ENCODE results near the gene SND1. TPM values are rescaled to one million over a fixed set of nuclear protein-coding genes. Genes with fewer than 3 reads are reported as not detected.

Gene SND1
- total and polyA plus RNA-seq, 2 donors, result 55.1 to 104 TPM

DNA sequence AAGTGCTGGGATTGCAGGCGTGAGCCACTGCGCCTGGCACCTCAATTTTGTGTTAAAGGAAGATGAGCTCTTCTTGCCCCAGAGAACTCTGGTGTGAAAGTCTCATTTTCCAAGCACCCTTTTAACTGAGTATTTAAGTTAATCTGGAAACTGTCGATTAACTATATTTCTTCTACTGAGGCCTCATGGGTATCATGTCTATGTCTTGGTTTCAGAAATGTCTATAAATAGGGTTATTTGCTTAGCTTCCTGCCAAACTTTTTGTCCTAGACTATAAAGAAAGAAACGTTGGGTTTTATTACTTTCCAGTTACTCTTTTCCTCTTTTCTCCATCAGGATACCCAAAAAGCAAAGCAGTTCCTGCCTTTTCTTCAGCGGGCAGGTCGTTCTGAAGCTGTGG lies 276.9 kb downstream of the SND1 start:
- H3K4me3 ChIP-seq (ENCODE audit: low read length in 2 of 2), result no peak overlapping the region
- H3K27ac ChIP-seq (ENCODE audit: low read depth in 1 of 2, low read length in 1 of 2), result no peak overlapping the region
- WGBS, result 94% methylated on average over 6 of the region's 6 CpGs
- H3K36me3 ChIP-seq (ENCODE audit: control insufficient read depth in 2 of 2, insufficient read depth in 2 of 2, low read length in 1 of 2), result peaks cover 13 to 21% of the 10 kb centered on the region in 2 donors
- H3K27me3 ChIP-seq (ENCODE audit: control insufficient read depth in 2 of 2, insufficient read depth in 1 of 2, low read length in 1 of 2), result no peaks in the 10 kb centered on the region
- no peaks in the 10 kb centered on the region for H3K4me1 ChIP-seq (ENCODE audit: control insufficient read depth in 2 of 2, insufficient read depth in 2 of 2, low read length in 2 of 2)
- no peak for DNase-seq (ENCODE audit: low read depth in 6 of 9, low spot score in 9 of 9)
- no peaks in the 10 kb centered on the region for H3K9me3 ChIP-seq (ENCODE audit: control insufficient read depth in 2 of 2, insufficient read depth in 1 of 2, low read length in 1 of 2)

DNA sequence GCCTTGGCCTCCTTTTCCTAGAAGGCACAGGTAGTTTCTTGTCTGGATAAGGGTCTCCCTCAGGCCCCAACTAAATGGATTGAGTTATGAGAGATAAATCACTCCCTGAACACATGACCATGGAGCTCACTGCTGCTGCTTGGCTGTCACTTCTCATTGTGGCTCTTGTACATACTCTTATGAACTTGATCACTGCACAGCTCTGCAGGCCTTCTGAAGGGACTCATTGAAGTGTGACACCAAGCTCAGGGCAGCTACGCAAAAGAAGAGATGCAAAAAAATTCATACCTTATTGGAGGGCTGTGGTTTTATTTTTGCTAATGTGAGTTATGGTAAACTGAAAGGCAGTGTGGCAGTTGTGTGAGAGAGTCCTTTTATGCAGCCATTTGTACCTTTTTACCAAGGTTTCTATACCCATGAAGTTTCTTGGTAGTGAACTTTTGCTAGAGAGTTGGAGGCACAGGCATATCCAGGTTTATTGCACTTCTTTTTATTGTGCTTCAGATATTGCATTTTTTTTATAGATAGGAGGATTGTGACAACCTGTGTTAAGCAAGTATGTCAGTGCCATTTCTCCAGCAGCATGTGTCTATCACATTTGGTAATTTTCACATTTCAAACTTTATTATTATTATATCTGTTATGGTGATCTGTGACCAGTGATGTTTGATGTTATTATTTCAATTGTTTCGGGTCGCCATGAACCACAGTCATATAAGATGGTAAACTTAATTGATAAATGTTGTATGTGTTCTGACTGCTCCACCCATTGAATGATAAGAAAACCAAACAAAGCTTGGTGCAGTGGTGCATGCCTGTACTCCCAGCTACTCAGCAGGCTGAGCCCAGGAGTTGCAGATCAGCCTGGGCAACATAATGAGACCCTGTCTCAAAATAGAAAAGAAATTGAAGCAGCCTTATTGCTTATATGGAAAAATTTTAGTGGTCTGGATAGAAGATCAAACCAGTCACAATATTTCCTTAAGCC lies 278.6 kb downstream of the SND1 start:
- DNase-seq (ENCODE audit: low read depth in 6 of 9, low spot score in 9 of 9), result no peak

DNA sequence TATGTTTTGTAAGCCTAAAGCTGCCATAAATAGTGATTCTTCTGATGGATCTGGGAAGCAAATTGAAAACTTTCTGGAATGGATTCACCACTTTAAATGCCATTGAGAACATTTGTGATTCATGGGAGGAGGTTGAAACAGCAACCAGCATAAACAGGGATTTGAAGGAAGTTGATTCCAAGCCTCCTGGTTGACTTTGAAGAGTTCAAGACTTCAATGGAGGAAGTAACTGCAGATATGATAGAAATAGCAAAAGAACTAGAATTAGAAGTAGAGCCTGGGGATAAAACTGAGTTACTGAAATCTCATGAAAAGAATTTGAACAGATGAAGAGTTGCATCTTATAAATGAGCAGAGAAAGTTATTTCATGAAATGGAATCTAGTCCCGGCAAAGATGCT lies 280.1 kb downstream of the SND1 start:
- DNase-seq (ENCODE audit: low read depth in 6 of 9, low spot score in 9 of 9), result no peak
- H3K27me3 ChIP-seq (ENCODE audit: control insufficient read depth in 2 of 2, insufficient read depth in 1 of 2, low read length in 1 of 2), result no peaks in the 10 kb centered on the region
- H3K36me3 ChIP-seq (ENCODE audit: control insufficient read depth in 2 of 2, insufficient read depth in 2 of 2, low read length in 1 of 2), result peaks cover 13 to 21% of the 10 kb centered on the region in 2 donors
- 94% methylated on average over 1 of the region's 1 CpG for WGBS
- no peak overlapping the region for H3K27ac ChIP-seq (ENCODE audit: low read depth in 1 of 2, low read length in 1 of 2)
- H3K4me3 ChIP-seq (ENCODE audit: low read length in 2 of 2), result no peak overlapping the region
- no peaks in the 10 kb centered on the region for H3K4me1 ChIP-seq (ENCODE audit: control insufficient read depth in 2 of 2, insufficient read depth in 2 of 2, low read length in 2 of 2)
- no peaks in the 10 kb centered on the region for H3K9me3 ChIP-seq (ENCODE audit: control insufficient read depth in 2 of 2, insufficient read depth in 1 of 2, low read length in 1 of 2)

More for the DNA sequence above, 278.6 kb downstream of the SND1 start:
- H3K27ac ChIP-seq (ENCODE audit: low read depth in 1 of 2, low read length in 1 of 2), result no peak overlapping the region
- no peaks in the 10 kb centered on the region for H3K27me3 ChIP-seq (ENCODE audit: control insufficient read depth in 2 of 2, insufficient read depth in 1 of 2, low read length in 1 of 2)
- no peaks in the 10 kb centered on the region for H3K4me1 ChIP-seq (ENCODE audit: control insufficient read depth in 2 of 2, insufficient read depth in 2 of 2, low read length in 2 of 2)
- no peak overlapping the region for H3K4me3 ChIP-seq (ENCODE audit: low read length in 2 of 2)
- WGBS, result 99% methylated on average over 3 of the region's 3 CpGs
- peaks cover 13 to 21% of the 10 kb centered on the region in 2 donors for H3K36me3 ChIP-seq (ENCODE audit: control insufficient read depth in 2 of 2, insufficient read depth in 2 of 2, low read length in 1 of 2)
- H3K9me3 ChIP-seq (ENCODE audit: control insufficient read depth in 2 of 2, insufficient read depth in 1 of 2, low read length in 1 of 2), result no peaks in the 10 kb centered on the region

GRCh38 chr7:127932496-127932895 lies 280.5 kb downstream of the SND1 start:
- DNase-seq (ENCODE audit: low read depth in 6 of 9, low spot score in 9 of 9), result no peak
- 99% methylated on average over 1 of the region's 1 CpG for WGBS
- peaks cover 13 to 21% of the 10 kb centered on the region in 2 donors for H3K36me3 ChIP-seq (ENCODE audit: control insufficient read depth in 2 of 2, insufficient read depth in 2 of 2, low read length in 1 of 2)
- no peak overlapping the region for H3K4me3 ChIP-seq (ENCODE audit: low read length in 2 of 2)
- no peaks in the 10 kb centered on the region for H3K9me3 ChIP-seq (ENCODE audit: control insufficient read depth in 2 of 2, insufficient read depth in 1 of 2, low read length in 1 of 2)
- no peaks in the 10 kb centered on the region for H3K4me1 ChIP-seq (ENCODE audit: control insufficient read depth in 2 of 2, insufficient read depth in 2 of 2, low read length in 2 of 2)
- no peaks in the 10 kb centered on the region for H3K27me3 ChIP-seq (ENCODE audit: control insufficient read depth in 2 of 2, insufficient read depth in 1 of 2, low read length in 1 of 2)
- no peak overlapping the region for H3K27ac ChIP-seq (ENCODE audit: low read depth in 1 of 2, low read length in 1 of 2)

DNA sequence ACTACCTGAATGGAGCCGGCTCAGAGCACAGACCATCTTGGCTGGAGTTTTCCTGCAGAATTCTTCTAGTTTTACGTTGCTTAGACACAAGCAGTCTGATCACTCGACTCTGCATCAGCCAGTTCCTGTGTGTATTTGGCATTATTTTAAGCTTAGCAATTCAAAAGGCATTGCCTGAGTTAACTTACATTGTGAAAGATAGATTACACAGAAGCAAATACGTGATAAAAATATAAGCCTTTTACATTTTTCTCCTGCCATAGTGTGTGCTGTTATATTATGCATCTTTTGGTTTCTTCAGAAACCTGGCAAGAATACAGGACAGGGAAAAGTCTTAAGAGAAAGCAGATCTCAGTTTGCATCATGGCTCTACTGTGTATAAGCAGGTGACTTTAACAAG lies 281.2 kb downstream of the SND1 start:
- 96% methylated on average over 4 of the region's 4 CpGs for WGBS
- DNase-seq (ENCODE audit: low read depth in 6 of 9, low spot score in 9 of 9), result no peak

DNA sequence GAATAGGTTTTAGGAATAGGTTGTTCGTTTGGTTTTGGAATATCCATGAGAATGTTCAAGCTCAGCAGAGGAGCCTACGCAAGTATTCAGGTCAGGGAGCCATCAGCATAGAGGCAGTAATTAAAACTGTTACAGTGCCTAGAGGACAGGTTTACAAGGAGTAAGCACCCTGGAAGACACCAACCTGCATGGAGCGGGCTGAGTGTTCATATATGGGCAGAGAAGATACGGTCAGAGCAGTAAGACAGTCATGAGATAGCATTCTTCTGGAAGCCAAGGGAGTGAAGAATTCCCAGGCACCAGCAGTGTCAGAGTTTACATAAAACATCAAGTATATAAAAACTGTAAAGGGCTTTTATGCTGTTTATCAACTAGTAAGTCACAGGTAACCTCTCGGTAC lies 282.7 kb downstream of the SND1 start:
- DNase-seq (ENCODE audit: low read depth in 6 of 9, low spot score in 9 of 9), result no peak
- Histone ChIP-seq H3K27me3 (ENCODE audit: control insufficient read depth in 2 of 2, insufficient read depth in 1 of 2, low read length in 1 of 2) (no peaks in the 10 kb centered on the region), H3K4me1 (ENCODE audit: control insufficient read depth in 2 of 2, insufficient read depth in 2 of 2, low read length in 2 of 2) (no peaks in the 10 kb centered on the region), H3K4me3 (ENCODE audit: low read length in 2 of 2) (no peak overlapping the region), H3K36me3 (ENCODE audit: control insufficient read depth in 2 of 2, insufficient read depth in 2 of 2, low read length in 1 of 2) (peaks cover 10 to 15% of the 10 kb centered on the region in 2 donors), H3K27ac (ENCODE audit: low read depth in 1 of 2, low read length in 1 of 2) (no peak overlapping the region), H3K9me3 (ENCODE audit: control insufficient read depth in 2 of 2, insufficient read depth in 1 of 2, low read length in 1 of 2) (no peaks in the 10 kb centered on the region)
- 96% methylated on average over 5 of the region's 5 CpGs for WGBS

More for the DNA sequence above, 281.2 kb downstream of the SND1 start:
- H3K4me1 ChIP-seq (ENCODE audit: control insufficient read depth in 2 of 2, insufficient read depth in 2 of 2, low read length in 2 of 2), result no peaks in the 10 kb centered on the region
- H3K4me3 ChIP-seq (ENCODE audit: low read length in 2 of 2), result no peak overlapping the region
- H3K27me3 ChIP-seq (ENCODE audit: control insufficient read depth in 2 of 2, insufficient read depth in 1 of 2, low read length in 1 of 2), result no peaks in the 10 kb centered on the region
- no peak overlapping the region for H3K27ac ChIP-seq (ENCODE audit: low read depth in 1 of 2, low read length in 1 of 2)
- H3K36me3 ChIP-seq (ENCODE audit: control insufficient read depth in 2 of 2, insufficient read depth in 2 of 2, low read length in 1 of 2), result peaks cover 13 to 21% of the 10 kb centered on the region in 2 donors
- no peaks in the 10 kb centered on the region for H3K9me3 ChIP-seq (ENCODE audit: control insufficient read depth in 2 of 2, insufficient read depth in 1 of 2, low read length in 1 of 2)

DNA sequence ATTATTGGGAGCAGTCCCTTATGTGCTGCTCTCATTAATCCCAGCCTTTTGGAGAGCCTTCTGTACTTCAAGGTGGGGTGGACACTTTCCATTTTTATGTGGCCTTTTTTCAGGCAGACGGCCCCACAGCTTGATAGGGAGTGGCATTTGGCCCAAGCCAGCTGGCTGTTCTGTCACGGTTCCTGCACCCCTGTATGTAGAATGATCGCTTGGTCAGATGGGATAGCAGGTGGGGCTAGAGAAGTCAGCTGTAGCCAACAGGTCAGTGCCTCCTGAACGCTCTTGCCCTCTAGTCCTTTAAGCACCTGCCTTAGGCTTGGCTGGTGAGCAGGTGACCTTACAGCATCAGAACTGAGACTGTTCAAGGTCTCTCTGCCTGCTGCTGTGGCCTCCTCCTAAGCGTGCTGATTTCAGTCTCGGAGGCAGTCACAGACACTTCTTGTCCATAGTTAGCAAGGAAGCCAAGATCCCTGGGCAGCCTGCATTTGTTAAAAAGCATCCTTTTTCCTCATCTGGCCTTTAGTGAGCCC lies 283.9 kb downstream of the SND1 start:
- Histone ChIP-seq H3K27ac (ENCODE audit: low read depth in 1 of 2, low read length in 1 of 2) (no peak overlapping the region), H3K4me1 (ENCODE audit: control insufficient read depth in 2 of 2, insufficient read depth in 2 of 2, low read length in 2 of 2) (no peaks in the 10 kb centered on the region), H3K4me3 (ENCODE audit: low read length in 2 of 2) (no peak overlapping the region), H3K27me3 (ENCODE audit: control insufficient read depth in 2 of 2, insufficient read depth in 1 of 2, low read length in 1 of 2) (no peaks in the 10 kb centered on the region), H3K36me3 (ENCODE audit: control insufficient read depth in 2 of 2, insufficient read depth in 2 of 2, low read length in 1 of 2) (peaks cover 5 to 6% of the 10 kb centered on the region in 2 donors), H3K9me3 (ENCODE audit: control insufficient read depth in 2 of 2, insufficient read depth in 1 of 2, low read length in 1 of 2) (no peaks in the 10 kb centered on the region)
- no peak for DNase-seq (ENCODE audit: low read depth in 6 of 9, low spot score in 9 of 9)
- 97% methylated on average over 6 of the region's 6 CpGs for WGBS

- Histone ChIP-seq H3K4me1 (ENCODE audit: control insufficient read depth in 2 of 2, insufficient read depth in 2 of 2, low read length in 2 of 2) (no peaks in the 10 kb centered on the region), H3K27me3 (ENCODE audit: control insufficient read depth in 2 of 2, insufficient read depth in 1 of 2, low read length in 1 of 2) (no peaks in the 10 kb centered on the region), H3K9me3 (ENCODE audit: control insufficient read depth in 2 of 2, insufficient read depth in 1 of 2, low read length in 1 of 2) (no peaks in the 10 kb centered on the region), H3K27ac (ENCODE audit: low read depth in 1 of 2, low read length in 1 of 2) (no peak overlapping the region), H3K4me3 (ENCODE audit: low read length in 2 of 2) (no peak overlapping the region), H3K36me3 (ENCODE audit: control insufficient read depth in 2 of 2, insufficient read depth in 2 of 2, low read length in 1 of 2) (peaks cover 0 to 2% of the 10 kb centered on the region in 2 donors)
- 93% methylated on average over 3 of the region's 3 CpGs for WGBS
- DNase-seq (ENCODE audit: low read depth in 6 of 9, low spot score in 9 of 9), result no peak
These were observed 285.2 kb downstream of the SND1 start for GRCh38 chr7:127937066-127937680.

DNA sequence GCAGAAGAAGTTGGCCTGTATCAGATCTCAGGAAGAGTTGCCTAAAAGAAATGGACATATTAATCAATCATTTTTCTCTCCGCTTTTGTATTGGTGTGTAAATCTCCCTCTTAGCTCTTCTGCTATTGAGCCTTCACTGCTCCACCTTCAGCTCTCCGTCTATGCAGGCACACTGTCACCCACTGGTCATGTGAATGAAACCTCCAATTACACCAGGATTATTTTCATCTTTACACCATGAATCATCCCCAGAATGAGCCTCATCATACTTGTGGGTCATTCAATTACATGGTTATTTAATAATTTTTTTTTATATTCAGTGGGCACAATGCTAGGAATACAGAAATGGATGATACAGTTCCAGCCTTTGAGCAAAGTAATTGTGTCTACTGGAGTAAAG lies 286.6 kb downstream of the SND1 start:
- no peaks in the 10 kb centered on the region for H3K27me3 ChIP-seq (ENCODE audit: control insufficient read depth in 2 of 2, insufficient read depth in 1 of 2, low read length in 1 of 2)
- H3K9me3 ChIP-seq (ENCODE audit: control insufficient read depth in 2 of 2, insufficient read depth in 1 of 2, low read length in 1 of 2), result no peaks in the 10 kb centered on the region
- no peak overlapping the region for H3K4me3 ChIP-seq (ENCODE audit: low read length in 2 of 2)
- WGBS, result over 99% methylated on average over 2 of the region's 2 CpGs
- H3K4me1 ChIP-seq (ENCODE audit: control insufficient read depth in 2 of 2, insufficient read depth in 2 of 2, low read length in 2 of 2), result no peaks in the 10 kb centered on the region
- peaks cover 0 to 6% of the 10 kb centered on the region in 2 donors for H3K36me3 ChIP-seq (ENCODE audit: control insufficient read depth in 2 of 2, insufficient read depth in 2 of 2, low read length in 1 of 2)
- no peak for DNase-seq (ENCODE audit: low read depth in 6 of 9, low spot score in 9 of 9)
- H3K27ac ChIP-seq (ENCODE audit: low read depth in 1 of 2, low read length in 1 of 2), result no peak overlapping the region

Measured in thymus (tissue), 11 donors.